HG03460 (cell line): ENCODE results near the gene GPAT2.
"Not testable (repeated sequence)": the region's sequence is repeated elsewhere in the genome, so short reads cannot be mapped to it uniquely, and the experiment has no call there.

Experiments
- ATAC-seq: cut with Tn5 transposase; IDR thresholded peaks from one replicate; pipeline ENCODE4 v1.9.1; 2021; ENCODE audit not compliant: unreplicated experiment

The GPAT2 gene

DNA sequence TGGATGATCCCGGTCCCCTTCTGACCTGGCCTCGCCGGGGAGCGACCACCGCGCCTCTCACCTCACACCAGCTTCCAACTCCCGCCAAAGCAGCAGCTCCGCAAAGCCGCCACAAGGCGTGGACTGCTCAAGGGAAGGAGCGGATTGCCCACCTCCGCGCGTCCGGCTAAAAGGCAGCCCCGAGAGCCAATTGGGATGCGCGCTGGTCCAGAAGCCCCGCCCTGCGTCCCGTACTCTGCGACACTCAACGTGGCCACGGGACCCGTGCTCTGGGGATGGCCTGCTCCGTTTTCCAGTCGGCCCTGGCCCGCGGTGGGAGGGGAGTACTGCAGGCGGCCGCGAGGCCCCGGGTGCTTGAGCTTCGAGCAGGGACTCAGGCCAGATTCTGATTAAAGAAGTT is at the start of gene GPAT2:
Gene GPAT2, minus strand, starts transcription at position 125 of the 400 bp plus-strand sequence. CDS start 2,557 bp downstream, outside the sequence.
- ATAC-seq = not testable (repeated sequence)

DNA sequence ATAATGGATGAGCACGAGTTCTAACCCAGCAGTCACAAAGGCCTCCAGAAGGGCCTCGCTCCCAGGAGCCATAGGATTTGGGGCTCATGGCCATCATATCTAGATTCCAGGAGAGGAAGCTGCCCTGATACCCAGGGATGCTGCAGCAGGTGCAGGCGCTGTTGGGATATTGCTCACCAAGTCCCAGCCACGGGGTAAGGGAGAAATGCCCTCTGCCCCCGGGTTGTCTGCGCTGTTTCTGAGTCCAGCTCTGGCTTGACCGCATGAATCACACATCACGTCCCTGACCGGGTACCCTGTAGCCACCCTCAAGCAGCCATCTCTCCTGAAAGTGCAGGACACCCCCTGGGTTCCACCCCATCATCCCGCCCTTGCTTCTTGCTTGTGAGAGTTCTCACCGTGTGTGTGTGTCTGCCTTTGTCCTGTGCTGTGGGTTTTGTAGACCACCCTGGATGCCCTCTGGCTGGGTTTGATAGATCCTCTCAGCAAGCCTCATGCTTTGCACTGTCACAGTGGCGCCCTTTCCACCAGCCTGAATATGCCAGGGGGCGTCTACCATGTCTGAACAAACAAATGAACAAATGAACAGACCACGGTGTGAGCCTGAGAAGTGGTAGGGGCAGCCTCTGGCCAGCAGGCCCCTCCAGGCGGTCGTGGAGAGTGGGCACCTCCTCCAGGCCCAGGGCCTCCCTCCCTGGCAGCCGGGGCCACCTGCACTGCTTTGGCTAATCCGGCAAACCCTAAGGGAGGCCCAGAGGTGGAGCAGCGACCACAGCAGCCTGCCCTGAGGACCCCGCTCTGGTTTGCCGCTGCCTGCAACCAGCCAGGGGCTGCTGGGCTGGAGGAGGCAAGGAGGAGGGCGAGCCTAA is 49.5 kb upstream of the GPAT2 start:
- no peak for ATAC-seq

- ATAC-seq = no peak
These were observed 48.6 kb upstream of the GPAT2 start for GRCh38 chr2:96083064-96083939.

- no peak for ATAC-seq
These were observed 47.7 kb upstream of the GPAT2 start for GRCh38 chr2:96082211-96083063.

- ATAC-seq = no peak
These were observed 46.3 kb upstream of the GPAT2 start for GRCh38 chr2:96081042-96081441.

DNA sequence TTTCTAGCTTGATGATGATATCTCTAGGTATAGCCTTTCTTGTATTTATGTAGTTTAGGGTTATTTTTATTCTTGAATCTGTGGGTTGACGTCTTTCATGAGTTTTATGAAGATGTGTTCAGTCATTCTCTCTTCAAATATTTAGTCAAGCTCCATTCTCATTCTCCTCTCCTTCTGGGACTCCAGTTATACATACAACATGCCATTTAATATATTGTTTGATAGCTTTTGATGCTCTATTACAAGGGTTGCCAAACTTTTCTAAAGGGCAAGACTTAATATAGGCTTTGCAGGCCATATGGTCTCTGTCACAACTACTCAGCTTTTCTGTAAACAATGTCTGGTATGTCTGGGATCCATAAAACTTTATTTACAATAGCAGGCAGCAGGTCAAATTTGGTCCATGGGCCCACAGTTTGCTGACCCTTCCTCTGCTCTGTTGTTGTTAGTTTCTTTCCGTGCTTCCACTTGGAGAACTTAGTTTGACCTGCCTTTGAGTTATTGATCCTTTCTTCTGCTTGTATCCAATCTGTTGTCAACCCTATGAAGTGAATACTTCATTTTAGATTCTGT is 40.6 kb upstream of the GPAT2 start:
- no peak for ATAC-seq

GRCh38 chr2:96074156-96074555 is 39.4 kb upstream of the GPAT2 start:
- no peak for ATAC-seq

DNA sequence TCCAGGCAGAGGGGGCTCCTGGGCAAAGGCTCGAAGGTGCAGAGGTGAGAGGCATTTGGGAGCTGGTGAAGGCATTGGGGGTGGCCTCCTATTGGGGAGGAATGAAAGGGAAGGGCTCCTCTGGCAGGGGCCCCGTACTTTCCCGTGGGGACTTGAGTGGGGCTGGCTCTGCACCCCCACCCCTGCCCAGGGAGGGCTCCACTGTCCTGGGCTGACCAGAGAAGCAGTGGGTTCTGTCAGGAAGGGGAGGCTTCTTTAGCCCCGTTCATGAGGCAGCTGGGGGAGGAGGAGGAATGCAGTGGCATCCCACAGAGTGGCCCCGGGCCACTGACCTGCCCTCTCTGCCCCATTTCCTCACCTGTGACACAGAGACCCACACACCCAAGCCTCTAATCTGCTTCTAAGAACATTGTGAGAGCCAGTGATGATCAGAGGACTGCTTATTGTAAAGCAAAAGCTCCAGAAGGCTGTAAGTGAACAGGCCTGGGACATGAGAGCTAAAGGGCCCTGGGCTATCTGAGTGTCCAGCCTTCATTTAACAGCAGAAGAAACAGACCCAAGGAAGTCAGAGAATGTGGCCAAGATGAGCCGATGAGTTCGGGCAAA is 38.6 kb upstream of the GPAT2 start:
- no peak for ATAC-seq

DNA sequence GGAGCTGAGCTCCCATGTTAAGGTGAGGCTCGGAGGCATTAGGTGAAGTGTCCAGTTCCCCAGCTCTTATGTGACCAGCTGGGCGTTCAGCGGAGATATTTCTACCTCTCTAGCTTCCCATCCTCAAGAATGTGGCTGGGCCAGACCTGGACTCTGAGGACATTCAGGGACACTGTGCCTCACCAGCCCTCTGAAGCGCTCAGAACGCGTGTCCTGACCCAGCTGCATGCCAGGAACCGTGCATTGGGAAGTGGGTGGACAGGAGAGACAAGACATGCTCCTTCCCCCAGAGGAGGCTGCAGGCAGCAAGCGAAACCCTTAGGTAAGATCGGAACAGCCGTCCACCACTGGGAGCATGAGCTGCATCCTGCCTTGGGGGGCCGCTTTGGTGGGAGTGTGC is 38.0 kb upstream of the GPAT2 start:
- ATAC-seq = no peak

GRCh38 chr2:96071977-96072491 is 37.3 kb upstream of the GPAT2 start:
- not testable (repeated sequence) for ATAC-seq

- ATAC-seq = not testable (repeated sequence)
These were observed 36.6 kb upstream of the GPAT2 start for GRCh38 chr2:96071087-96071976.

GRCh38 chr2:96070351-96070750 is 35.6 kb upstream of the GPAT2 start:
- ATAC-seq = not testable (repeated sequence)

- not testable (repeated sequence) for ATAC-seq
These were observed 35.2 kb upstream of the GPAT2 start for GRCh38 chr2:96069878-96070277.

- ATAC-seq = not testable (repeated sequence)
These were observed 33.3 kb upstream of the GPAT2 start for GRCh38 chr2:96067902-96068581.

GRCh38 chr2:96067098-96067660 is 32.5 kb upstream of the GPAT2 start:
- ATAC-seq = not testable (repeated sequence)

DNA sequence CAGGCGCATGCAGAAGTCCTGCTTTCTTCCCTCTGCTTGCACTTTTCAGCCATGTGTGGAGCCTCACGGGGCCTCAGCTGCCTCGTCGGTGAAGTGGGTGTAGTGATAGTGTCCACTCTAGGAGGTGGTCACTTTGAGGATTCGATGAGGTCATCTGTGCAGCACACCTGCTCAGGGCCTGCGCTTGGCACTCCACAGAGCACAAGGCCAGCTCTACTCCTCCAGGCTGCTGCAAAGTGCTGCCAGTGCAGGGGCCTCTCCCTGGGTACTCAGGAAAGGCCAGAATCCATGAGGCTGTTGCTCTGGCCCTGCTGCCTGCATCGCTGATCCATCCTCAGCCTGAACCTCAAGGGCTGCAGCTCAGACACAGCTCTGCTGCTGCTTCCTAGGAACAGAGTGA is 31.8 kb upstream of the GPAT2 start:
- not testable (repeated sequence) for ATAC-seq

DNA sequence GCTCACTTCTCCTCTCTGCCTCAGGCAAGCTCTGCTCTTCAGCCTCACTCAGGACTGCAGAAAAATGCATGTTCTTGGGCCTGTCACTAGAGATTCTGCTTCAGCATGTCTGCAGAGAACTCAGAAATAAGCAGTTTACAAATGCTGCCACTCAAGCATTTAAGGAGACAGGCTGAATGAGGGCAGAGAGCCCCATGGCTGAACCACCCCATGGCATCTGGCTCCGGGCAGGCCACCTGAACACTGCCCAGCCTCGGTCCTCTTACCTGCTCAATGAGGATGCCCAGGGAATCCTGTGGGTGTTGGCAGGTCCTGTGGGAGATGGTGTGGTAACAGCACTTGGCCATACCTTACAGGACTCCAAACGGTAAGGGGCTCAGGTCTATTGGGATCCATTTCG is 31.2 kb upstream of the GPAT2 start:
- ATAC-seq = not testable (repeated sequence)

DNA sequence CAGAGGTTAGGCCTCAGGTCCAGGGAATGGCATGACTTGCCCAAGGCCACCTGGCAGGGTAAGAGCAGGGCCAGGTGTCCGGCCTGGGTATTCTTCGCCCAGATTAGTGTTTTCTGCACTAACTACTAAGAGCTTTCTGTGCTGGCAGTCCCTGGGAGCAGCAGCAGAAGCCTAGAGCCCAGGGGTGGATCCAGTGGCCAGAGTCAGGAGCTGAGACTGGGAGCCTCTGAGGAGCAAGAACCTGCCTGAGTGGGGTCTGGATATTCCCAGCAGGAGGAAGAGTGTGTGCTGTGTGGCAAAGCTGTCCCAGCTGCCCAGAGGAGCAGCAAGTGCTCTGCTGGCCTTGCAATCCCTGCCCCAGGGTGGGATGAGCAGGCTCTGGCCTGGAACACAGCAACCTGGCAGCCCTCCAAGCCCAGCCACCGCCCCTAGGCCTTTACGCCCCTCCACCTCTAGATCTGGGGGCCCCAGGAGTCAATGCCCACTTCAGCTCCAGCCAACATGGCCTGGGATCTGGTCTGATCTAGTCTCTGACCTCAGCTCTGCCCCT is 30.7 kb upstream of the GPAT2 start:
- ATAC-seq = no peak
